Measurements from ENCODE around the gene CASS4.
A peak's percentile ranks its signal among the peaks of the same experiment; 100 is the strongest.
"Not testable (repeated sequence)": the region's sequence is repeated elsewhere in the genome, so short reads cannot be mapped to it uniquely, and the experiment has no call there.

Gene CASS4

GRCh38 chr20:56411759-56412472, at the start of gene CASS4:
CASS4 (plus strand) TSS chr20:56412260; CDS start chr20:56412459, 199 bp downstream.
- DNase-seq, result no peak

DNA sequence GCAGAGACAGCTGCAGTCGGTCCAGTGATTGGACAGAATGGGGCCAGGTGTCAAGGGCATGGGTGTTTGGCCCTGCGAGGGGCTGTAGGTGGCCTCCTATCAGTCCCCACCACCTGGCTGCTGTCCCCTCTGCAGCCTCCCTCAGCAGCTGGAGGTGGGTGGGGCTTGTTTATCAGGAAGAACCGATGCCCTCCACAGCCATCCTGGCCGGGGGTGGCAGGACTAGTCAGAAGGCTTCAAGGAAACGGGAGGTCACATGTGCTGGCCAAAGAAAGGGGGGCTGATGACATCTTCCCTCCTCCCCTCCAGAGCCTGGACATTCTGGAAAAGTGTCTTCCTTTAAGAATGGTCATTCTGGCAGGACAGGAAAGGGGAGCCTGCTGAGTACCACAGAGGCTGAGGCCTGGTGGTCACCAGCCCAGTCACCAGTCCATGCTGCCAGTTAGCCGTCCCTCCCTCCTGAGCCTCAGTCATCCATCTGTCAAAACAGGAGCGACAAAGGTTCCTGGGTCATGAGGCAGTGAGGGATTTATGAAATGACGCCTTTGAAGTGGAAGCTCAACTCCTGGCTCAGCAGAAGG, 49.1 kb upstream of the CASS4 start:
- peak; percentile 35 for DNase-seq

GRCh38 chr20:56363491-56363890, 48.6 kb upstream of the CASS4 start:
- DNase-seq, result no peak

DNA sequence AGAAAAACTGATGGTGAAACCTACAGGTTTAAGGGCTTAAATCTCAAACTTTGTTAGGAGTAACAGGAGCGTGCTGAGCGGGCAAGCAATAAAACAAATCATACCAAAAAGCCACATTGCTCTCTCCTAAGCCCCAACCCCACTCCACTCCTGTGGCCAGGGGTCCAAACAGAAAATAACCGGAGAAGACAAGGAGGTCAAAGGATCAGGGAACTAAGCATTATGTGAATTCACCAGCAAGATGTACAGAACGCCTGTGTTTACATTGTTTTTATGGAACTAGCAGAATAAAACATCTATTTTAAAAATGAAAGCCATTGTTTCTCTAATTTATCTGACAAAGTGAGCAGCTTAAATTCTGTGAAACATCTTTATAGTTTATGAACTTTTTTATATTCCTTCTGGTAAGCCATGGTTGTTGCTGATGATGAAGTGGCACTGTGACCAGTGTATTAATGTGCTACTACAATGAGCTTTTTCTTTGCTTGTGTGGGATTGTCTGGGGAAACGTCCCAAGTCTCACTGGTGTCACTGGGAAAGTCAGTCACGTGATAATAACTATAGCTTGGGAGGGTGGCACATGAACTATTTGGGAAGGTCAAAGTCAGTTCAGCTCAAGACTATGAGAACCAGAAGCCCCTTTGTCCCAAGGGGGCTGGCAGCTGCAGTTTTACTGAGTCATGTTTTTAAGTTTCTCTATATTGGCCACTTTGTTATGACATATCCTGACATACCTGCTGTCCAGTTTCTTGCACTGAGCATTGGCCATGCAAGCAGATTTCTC, 43.5 kb upstream of the CASS4 start:
- DNase-seq, result no peak

GRCh38 chr20:56369179-56369578, 42.9 kb upstream of the CASS4 start:
- DNase-seq, result no peak

DNA sequence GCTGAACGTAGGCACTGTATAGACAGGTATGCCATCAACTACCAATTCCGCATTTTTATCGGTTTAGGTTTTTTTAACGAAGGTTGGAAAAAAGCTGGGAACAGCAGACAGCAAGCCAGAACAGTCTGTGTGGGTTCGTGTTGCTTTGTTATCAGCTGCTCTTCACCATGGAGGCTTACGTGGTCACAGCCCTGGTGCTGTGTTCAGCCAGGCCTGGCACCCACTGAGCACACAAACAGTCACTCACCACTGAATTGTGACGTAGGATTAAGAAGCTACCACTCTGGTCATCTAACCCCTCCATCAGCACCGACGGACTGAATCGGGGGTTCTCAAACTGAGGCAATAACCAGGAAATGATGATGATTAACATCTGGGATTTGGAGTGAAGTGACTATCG, 40.1 kb upstream of the CASS4 start:
- DNase-seq, result no peak

DNA sequence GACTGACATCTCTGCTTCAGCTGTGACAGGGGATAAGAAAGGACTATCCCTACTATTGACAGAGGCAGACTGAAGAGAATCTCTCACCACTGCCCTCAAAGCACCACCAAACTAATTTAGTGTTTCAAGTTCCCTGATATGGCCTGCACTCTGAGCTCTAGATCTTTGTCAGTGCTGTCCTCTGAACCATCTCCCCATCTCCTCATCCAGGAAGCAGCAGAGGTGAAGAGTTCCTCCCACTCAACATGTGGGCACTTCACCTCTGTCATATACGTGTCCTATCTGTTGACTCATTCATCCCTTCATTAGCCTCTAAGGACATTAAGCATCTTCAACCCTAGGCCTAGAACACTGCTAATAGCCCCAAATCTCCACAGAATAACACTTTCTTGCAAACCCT, 39.2 kb upstream of the CASS4 start:
- DNase-seq, result no peak

DNA sequence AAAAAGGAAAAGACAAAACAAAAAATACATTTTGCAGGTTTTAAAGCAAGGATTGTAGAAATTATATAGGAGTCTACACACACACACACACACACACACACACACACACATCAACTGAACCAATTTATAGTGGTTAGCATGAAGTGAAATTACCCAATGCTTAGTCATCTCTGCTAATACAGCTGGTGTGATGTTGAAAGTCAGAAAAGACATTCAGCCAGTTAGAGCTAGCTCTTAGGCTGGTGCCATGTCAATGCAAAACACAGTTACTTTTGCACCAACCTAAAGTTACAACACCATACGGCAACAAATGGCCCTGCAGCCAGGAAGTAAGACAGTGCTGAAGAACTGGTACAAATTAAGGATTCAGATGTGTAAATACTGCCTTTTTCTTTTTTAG, 38.1 kb upstream of the CASS4 start:
- DNase-seq, result peak; percentile 91

DNA sequence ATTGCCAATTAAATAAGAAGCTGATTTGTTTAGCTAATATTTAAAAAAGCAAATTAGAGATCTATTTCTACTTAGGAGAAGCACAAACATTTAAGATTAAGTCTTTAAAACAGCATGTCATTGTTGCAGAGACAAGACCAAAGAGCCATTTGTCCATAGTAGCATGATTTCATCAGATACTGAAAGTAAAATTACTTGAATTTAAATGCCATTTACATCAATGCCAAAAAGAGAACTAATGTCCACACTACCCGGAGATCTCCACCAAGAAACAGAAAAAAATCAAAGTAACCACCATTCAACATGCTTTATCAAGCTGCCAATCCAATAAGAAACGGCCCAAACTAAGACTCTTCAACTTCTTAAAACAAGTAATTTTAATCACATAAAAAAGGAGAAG, 35.7 kb upstream of the CASS4 start:
- DNase-seq, result no peak

- no peak for DNase-seq
Measured at GRCh38 chr20:56378386-56378785, 33.7 kb upstream of the CASS4 start.

DNA sequence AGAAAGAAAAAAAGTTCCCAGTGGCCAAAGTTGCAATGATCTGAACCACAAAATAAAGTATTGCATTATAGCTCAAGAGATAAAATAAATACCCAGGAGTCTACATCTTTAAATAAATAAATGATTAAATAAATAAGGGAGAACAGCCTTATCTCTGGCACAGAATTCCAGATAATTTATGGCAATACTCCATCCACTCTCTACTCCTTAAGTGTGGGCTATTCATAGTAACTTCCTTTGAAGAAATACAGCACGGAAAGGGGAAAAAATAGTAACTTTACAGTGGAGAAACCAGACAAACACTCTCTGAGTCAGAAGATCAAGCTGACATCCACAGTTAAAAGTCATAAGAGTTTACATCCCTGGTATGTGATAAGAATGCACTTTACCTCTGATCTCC, 31.7 kb upstream of the CASS4 start:
- peak; percentile 31 for DNase-seq

- DNase-seq, result no peak
Measured at GRCh38 chr20:56381501-56381900, 30.6 kb upstream of the CASS4 start.

- no peak for DNase-seq
Measured at GRCh38 chr20:56382696-56383095, 29.4 kb upstream of the CASS4 start.

DNA sequence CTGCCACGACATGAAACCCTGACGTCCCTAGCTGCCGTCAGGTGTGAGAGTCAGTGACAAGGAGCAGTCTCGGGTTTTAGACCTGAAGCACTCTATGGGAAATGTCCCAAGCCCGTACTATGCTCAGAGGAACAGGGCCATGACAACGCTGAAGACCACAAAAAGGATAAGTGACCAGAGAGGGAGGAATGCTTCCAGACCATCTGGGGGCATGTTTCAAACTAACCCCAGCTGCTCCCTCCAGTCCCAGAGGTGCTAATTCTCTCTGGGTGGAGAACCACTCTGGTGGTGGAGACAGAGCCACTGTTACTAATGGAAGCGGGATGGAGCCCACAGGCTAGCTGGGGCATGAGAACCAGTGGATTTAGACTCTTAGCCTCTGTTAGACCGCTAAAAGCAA, 28.7 kb upstream of the CASS4 start:
- DNase-seq, result no peak

GRCh38 chr20:56385130-56385529, 26.9 kb upstream of the CASS4 start:
- DNase-seq, result no peak

DNA sequence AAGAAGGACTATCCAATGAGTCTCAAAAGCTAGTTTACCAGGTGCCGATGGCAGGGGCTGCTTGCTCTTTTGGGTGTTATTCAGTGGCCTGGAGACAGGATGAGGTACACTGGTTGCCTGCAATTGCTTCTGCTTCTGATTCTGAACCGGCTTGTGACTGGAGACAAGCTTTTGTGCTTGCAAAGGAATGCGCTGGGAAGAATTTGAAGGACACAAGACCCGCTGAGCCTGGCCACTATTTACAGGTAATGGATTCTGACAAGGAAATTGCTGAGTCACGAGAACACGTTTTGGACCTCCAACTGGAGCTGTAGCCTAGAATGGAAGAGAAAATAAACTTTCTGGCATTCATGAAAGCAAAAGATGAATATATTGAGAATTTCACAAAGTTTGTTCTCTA, 25.8 kb upstream of the CASS4 start:
- DNase-seq, result no peak

DNA sequence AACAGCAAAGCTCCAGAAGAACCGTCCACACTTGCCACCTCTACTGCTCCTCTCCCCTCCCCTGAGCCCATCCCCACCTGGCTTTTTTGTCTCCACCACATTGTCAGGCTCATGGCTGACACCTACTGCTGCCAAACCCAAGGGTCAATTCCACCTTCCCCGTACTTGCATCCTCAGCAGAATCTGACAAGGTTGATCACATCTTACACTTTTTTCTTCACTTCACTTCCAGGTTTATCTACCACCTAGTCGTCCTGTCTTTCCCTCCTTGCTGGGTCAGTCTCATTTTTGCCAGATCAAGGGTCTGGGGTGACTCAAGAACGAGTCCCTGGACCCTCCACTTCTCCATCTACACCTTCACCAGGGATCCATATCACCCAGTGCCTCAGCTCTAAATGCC, 23.2 kb upstream of the CASS4 start:
- DNase-seq, result no peak

DNA sequence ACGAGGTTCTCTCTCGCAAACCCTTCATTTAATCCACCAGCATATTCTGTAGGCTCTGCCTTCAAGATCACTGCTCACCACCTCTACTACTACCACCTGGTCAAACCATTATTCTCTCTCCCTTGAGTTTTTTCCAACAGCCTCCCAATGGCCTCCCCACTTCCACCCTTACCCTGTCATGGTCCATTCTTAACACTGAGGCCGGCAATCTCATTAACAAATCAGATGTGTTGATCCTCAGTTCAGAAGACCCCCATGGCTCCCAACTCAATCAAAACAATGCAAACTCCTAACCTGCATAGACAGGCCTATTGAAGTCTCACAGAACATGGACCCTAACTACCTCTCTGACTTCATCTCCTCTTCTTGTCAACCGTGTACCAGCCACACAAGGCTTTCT, 22.3 kb upstream of the CASS4 start:
- no peak for DNase-seq

- not testable (repeated sequence) for DNase-seq
Measured at GRCh38 chr20:56390396-56390795, 21.7 kb upstream of the CASS4 start.

DNA sequence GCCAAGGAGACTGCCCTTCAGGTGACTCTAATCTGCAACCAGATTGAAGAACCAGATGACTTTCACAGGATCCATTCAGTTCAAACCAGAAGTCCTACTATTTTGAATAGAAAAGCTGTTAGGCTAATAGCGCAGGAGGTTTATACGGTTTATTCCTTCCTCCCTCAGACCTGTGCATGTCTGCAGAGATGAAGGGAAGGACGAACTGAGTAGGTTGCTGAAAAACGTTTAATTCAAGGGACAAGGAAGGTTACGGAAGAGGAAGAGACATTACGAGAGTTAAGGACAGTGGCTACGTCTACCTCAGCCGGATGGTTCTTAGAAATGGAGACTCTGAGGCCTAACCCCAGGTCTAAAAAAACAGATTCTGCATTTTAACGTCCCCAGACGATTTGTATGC, 21.0 kb upstream of the CASS4 start:
- no peak for DNase-seq

DNA sequence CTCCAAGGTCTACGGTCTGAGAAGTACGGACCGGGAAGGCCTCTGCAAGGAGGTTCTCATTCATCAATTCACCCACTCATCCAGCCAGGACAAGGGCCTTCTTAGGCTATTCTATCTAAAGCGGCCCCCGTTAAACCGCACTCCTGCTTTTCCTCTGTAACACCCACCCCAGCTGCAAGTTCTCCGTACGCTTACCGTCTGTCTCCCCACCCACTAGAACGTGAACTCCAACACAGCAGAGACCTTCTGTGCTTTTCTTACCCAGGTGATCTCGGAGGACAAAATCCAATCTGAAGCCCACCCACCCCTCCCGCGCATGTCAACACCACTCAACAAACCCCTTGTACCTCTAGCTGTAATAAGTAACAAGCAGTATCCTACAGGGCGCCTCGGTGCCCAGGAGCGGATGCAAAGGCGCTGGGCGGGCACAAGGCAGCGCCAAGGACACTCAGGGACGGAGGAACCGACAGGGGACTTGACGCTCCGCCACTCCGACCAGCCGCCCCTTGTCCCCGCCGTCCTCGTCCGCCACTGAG, 20.4 kb upstream of the CASS4 start:
- peak; percentile 26 for DNase-seq

GRCh38 chr20:56392132-56392880, 19.8 kb upstream of the CASS4 start, which contains the start of the genes AURKA and CSTF1:
AURKA (minus strand) TSS chr20:56392215; CDS start chr20:56388197, 4,018 bp downstream.
CSTF1 (plus strand) TSS chr20:56392645; CDS start chr20:56395553, 2,908 bp downstream.
- DNase-seq, result peak; percentile 100
